Progenitor cell of endocrine pancreas (in vitro differentiated cells): Measurements from ENCODE around the gene TGFB1. TPM values are rescaled to one million over a fixed set of nuclear protein-coding genes. Genes with fewer than 3 reads are reported as not detected.

Experiments used
- DNase-seq: peaks from one replicate; pipeline ENCODE4 v3.0.0; 2021; ENCODE audit warnings: low spot score; ENCODE audit not compliant: unreplicated experiment
- H3K27ac Mint-ChIP-seq: 2 replicates; pipeline ENCODE4 v1.8.0; 2021; ENCODE audit warnings: mild to moderate bottlenecking, moderate library complexity, mixed read lengths
- H3K27me3 Mint-ChIP-seq: 2 replicates; pipeline ENCODE4 v1.8.0; 2021; ENCODE audit warnings: mixed read lengths
- H3K36me3 Mint-ChIP-seq: 2 replicates; pipeline ENCODE4 v1.8.0; 2022; ENCODE audit warnings: mixed read lengths; ENCODE audit not compliant: insufficient read depth
- H3K4me1 Mint-ChIP-seq: 2 replicates; pipeline ENCODE4 v1.8.0; 2021; ENCODE audit warnings: low read depth, mixed read lengths
- H3K4me3 Mint-ChIP-seq: 2 replicates; pipeline ENCODE4 v1.8.0; 2021; ENCODE audit warnings: low read depth, mild to moderate bottlenecking, moderate library complexity, mixed read lengths
- H3K9me3 Mint-ChIP-seq: 2 replicates; pipeline ENCODE4 v1.8.0; 2021; ENCODE audit warnings: low read depth, mixed read lengths
- total RNA-seq: library from RNA; stranded (reverse); gene quantifications from 2 replicates; pipeline ENCODE4 v1.2.1, GENCODE V29; 2021
- TF ChIP-seq, protein P1 (sequence below): fragments of 200-600 bp; sonication (generic); IDR thresholded peaks from one replicate; pipeline ENCODE4 v1.5.0; 2021; ENCODE audit warnings: antibody characterized with exemption, mild to moderate bottlenecking; ENCODE audit not compliant: unreplicated experiment

TGFB1 gene
- total RNA-seq, 1 donor from 2014 or later, result 4.3 TPM

DNA sequence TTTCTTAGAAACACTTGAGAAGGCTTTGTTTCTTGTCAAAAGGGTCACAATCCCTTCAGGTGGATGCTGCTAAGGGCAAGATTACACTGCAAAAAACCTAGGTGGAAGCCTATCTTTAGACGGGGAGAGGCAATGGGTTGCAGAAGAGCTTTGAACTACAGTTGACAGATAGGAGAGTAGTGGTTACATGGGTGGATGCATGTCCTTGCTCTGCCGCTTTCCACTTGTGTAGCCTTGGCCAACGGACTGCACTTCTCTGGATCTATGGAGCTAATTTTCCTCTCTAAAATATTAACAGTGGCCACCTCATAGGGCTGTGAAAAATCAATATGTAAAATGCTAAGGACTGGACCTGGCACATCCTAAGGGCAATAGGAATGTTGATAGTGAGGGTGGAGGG lies 44.9 kb upstream of the TGFB1 start:
- no peak for DNase-seq
- TF ChIP-seq, protein P1, sequence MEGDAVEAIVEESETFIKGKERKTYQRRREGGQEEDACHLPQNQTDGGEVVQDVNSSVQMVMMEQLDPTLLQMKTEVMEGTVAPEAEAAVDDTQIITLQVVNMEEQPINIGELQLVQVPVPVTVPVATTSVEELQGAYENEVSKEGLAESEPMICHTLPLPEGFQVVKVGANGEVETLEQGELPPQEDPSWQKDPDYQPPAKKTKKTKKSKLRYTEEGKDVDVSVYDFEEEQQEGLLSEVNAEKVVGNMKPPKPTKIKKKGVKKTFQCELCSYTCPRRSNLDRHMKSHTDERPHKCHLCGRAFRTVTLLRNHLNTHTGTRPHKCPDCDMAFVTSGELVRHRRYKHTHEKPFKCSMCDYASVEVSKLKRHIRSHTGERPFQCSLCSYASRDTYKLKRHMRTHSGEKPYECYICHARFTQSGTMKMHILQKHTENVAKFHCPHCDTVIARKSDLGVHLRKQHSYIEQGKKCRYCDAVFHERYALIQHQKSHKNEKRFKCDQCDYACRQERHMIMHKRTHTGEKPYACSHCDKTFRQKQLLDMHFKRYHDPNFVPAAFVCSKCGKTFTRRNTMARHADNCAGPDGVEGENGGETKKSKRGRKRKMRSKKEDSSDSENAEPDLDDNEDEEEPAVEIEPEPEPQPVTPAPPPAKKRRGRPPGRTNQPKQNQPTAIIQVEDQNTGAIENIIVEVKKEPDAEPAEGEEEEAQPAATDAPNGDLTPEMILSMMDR, result no peak
- Mint-ChIP-seq H3K27me3 (no peaks in the 10 kb centered on the region), H3K9me3 (no peaks in the 10 kb centered on the region), H3K36me3 (no peaks in the 10 kb centered on the region), H3K27ac (peak overlapping the region; percentile 100), H3K4me1 (peaks cover 24% of the 10 kb centered on the region), H3K4me3 (peak overlapping the region; percentile 100)

DNA sequence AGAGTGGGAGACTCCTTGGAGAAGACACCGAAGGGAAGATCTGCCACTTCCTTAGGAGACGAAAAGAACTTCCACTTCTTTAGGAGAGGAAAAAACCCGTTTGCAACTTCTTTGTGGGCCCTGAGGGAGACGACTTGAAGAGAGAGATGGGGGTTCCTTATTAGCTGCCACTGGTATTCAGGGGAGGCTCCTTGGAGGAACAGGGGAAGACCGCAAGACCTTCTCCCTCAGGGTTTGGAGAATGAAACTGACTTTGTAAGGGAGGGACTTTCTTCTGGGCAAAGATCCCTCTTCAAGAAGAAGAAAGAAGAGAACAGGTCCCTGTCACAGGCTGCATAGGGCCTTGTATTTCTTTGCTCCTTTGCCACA lies 44.3 kb upstream of the TGFB1 start:
- Mint-ChIP-seq H3K4me1 (peaks cover 24% of the 10 kb centered on the region), H3K27ac (peak overlapping the region; percentile 100), H3K36me3 (no peaks in the 10 kb centered on the region), H3K4me3 (peak overlapping the region; percentile 100), H3K27me3 (no peaks in the 10 kb centered on the region), H3K9me3 (no peaks in the 10 kb centered on the region)
- DNase-seq, result no peak
- TF ChIP-seq, protein P1, result no peak

DNA sequence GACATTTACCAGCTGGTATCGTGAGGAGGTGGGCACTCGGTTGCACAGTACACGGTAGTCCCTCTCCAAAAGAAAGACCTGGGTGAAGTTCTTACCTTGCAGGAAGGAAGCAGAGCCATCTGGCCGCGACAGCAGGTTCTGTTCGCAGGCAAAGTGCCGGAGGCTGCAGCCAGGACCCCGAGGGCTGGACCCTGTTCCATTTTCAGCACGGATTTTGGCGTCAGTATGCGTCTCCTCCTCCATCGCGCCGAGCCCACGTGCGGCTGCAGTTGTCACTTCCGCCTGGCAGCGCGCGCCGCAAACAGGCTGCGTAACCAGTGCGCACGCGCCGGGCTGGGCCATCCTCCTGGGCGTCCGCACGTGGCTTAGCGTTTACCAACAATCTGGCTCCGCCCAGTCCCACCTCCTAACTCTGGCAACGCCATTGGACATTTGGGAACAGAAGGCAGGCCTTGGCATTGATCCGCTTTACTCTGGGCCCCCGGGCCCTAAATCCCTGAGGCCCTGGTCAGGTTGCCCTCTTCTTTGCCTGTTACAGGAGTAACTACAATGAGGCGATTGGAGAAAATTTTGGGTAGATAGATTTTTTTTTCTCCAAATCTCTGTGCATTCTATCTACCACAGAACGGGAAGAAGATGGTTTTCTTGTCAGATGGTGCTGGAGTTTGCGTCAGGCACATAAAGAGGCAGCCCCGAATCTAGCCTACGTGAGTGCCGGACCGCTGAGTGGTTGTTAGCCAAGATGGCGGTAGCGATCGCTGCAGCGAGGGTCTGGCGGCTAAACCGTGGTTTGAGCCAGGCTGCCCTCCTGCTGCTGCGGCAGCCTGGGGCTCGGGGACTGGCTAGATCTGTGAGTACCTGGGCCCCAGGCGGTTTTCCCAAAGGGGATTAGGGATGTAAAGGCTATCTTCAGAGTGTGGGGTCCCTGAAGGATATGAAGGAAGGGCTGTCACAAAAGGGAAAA lies 43.6 kb upstream of the TGFB1 start, which contains the start of the genes BCKDHA and EXOSC5:
Gene BCKDHA, plus strand, starts transcription at position 733 of the 964 bp plus-strand sequence. Its CDS starts 10 bp downstream, at position 743.
Gene EXOSC5, minus strand, starts transcription at position 274 of the 964 bp plus-strand sequence. Its CDS starts 31 bp downstream, at position 243.
- Mint-ChIP-seq H3K27me3 (no peaks in the 10 kb centered on the region), H3K27ac (peak within 1 kb of the TSS; percentile 100), H3K36me3 (no peaks in the 10 kb centered on the region), H3K9me3 (no peaks in the 10 kb centered on the region), H3K4me1 (peaks cover 24% of the 10 kb centered on the region), H3K4me3 (peak within 1 kb of the TSS; percentile 100)
- DNase-seq, result peak; percentile 98
- TF ChIP-seq, protein P1, result no peak

DNA sequence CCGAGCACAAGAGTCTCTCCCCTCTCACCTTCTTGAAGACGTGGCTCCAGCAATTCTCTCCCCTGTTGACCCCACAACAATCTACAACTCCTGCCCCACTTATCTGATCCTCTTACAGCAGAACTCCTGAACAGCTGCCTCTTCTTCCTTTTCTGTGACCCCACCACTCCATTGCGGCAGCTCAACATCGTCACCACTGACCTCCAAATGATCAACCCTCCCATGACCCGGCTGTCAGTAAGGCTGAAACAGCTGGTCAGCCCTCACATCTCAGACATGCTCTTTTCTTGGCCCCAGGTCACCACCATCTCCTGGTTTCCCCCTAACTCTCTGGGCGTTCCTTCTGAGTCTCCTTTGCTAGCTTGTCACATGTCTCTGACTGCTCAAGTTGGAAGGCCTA lies 41.6 kb upstream of the TGFB1 start:
- Mint-ChIP-seq H3K4me3 (no peak overlapping the region), H3K9me3 (no peaks in the 10 kb centered on the region), H3K36me3 (peaks cover 1% of the 10 kb centered on the region), H3K27me3 (no peaks in the 10 kb centered on the region), H3K4me1 (peaks cover 24% of the 10 kb centered on the region), H3K27ac (peak overlapping the region; percentile 30)
- TF ChIP-seq, protein P1, result no peak
- DNase-seq, result no peak

DNA sequence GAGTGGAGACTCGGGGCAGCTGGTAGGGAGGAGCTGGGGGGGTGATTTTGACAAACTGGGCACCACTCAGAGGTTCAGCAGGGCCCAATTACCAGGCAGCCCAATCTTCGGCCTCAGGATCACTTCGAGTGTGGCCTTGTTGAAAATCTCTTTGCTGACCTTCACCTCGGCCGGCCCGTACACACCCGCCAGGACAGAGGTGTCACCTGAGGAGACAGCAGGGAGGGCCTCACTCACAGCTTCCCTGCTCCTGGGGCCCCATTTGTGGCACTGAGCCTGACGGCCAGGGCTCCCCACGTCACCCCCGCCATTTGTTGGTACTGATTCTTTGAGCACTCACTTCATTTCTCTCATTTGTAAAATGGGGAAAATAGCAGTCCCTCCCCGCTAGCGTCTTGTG lies 39.1 kb upstream of the TGFB1 start:
- H3K27ac Mint-ChIP-seq, result no peak overlapping the region
- H3K36me3 Mint-ChIP-seq, result peaks cover 1% of the 10 kb centered on the region
- no peak for DNase-seq
- H3K4me1 Mint-ChIP-seq, result peaks cover 12% of the 10 kb centered on the region
- no peak overlapping the region for H3K4me3 Mint-ChIP-seq
- TF ChIP-seq, protein P1, result no peak
- no peaks in the 10 kb centered on the region for H3K27me3 Mint-ChIP-seq
- no peaks in the 10 kb centered on the region for H3K9me3 Mint-ChIP-seq
